NCI-H2029 treated with DMSO at 0.1 percent for 48 hours (cell line): ENCODE data around the gene PLS3.

Source experiments
- DNase-seq: peaks from one replicate; lab custom pipeline; 2025; lab: John Stamatoyannopoulos, UW

Gene PLS3

DNA sequence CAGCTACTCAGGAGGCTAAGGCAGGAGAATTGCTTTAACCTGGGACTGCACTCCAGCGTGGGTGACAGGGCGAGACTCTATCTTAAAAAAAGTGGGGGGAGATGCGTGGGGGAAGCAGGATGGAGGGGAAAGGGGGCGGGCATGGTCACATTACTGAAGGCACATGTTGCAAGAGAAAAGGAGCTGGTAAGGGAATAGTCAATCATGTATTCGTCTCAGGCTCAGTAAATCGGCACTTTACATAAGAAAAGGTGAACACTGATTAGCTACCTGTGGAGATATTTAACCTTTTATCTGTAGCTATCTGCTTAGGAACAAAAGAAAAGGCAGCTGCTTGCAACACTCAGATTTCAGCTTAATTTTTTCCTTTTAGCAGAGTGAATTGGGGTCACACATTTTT lies 132.5 kb downstream of the PLS3 start:
- no peak for DNase-seq

DNA sequence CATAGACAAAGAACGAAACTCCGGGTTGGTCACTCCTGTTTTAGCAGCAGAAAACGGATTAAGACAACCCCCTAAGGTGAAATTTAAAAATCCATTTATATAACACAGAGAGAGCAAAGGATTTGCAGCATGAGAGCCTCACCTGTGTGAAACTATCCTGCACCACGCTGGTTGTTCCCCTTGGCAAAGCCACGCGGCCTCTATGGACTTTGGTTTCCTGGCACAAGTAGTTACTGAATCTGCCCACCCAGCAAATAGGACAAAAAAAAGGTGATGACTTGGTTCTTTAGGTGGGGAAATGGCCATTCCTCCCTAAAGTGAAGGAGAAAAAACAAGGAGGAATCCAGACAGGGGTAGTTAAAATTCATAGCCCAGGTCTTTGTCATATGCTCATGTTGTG lies 133.1 kb downstream of the PLS3 start:
- DNase-seq = no peak

DNA sequence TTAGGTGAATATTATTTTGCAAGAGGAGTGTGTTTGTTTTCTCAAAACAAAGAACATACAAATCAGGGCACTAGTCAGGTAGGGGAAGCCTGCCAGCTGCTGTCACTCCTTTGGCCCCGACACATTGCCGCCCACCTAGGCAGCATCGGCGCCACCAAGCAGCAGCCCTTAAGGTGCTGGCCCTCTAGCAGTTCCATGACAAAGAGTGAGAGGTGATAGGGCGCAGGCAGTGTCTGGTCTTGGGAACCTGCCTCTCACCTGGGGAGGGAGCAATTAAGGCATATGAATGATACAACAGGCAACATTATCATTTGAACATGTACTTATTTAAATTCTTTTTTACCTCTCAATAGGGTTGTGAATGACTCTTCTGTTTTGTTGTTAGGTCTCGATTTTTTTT lies 135.1 kb downstream of the PLS3 start:
- DNase-seq = no peak

DNA sequence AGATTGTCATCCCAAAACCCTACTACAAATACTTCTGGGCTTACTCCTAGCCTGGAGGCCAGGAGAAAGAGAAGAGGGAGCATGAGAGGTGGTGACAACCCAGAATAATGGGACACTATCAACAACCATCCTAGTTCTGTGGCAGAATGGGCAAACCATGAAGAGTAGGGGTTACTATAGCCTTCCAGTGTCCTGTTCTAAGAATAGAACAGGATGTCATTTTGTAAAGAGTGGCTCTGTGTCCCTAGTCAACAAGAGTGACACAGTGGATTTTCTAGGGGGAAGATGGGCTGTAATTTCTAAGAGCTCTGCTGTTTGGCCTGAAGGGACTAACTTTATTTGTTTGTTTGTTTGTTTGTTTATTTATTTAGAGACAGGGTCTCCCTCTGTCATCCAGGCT lies 136.0 kb downstream of the PLS3 start:
- DNase-seq = no peak

DNA sequence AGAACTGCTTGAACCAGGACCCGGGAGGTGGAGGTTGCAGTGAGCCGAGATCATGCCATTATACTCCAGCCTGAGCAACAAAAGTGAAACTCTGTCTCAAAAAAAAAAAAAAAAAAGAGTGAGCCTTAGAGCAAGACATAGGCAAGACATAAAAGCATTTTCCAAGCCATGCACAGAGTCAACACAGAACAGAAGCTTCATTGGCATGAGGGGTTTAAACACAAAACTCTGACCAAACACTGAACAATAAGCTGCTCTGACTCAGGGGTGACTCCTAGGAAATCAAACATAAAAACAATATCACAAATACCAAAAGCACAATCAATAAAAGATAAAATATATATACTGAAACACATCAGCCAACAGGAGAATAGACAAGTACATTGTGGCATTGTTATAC lies 136.8 kb downstream of the PLS3 start:
- DNase-seq = no peak
